NCI-H2081 treated with DMSO at 0.1 percent for 48 hours (cell line): Measurements from ENCODE around the gene ZNF217.
"Not testable (repeated sequence)": the region's sequence is repeated elsewhere in the genome, so short reads cannot be mapped to it uniquely, and the experiment has no call there.

Source experiments
- DNase-seq: peaks from one replicate; lab custom pipeline; 2025; lab: John Stamatoyannopoulos, UW

Gene ZNF217

GRCh38 chr20:53524589-53525312 is 68.9 kb downstream of the ZNF217 start:
- DNase-seq, result no peak

DNA sequence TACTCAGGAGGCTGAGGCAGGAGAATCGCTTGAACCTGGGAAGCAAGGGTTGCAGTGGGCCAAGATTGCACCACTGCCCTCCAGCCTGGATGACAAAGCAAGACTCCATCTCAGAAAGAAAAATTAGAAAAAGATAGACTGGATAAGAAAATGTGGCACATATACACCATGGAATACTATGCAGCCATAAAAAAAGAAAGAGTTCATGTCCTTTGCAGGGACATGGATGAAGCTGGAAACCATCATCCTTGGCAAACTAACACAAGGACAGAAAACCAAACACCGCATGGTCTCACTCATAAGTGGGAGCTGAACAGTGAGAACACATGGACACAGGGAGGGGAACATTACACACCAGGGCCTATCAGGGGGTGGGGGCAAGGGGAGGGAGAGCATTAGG is 70.0 kb downstream of the ZNF217 start:
- not testable (repeated sequence) for DNase-seq

DNA sequence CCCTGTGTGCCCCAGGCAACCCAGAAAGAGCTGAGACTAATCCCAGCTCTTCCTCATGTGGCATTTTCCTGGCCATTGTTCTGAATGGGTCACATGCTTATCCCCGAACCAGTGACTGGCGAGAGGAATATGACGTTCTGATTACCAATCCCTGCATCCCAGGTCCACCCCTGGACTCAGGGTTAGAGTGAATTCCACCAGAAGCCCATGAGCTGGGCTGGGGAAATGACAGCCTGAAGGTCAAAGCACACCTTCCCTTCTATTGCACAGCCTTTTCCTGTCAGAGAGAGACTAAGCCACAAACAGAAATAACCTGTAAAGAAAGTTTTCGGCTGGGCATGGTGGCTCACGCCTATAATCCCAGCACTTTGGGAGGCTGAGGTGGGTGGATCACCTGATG is 70.9 kb downstream of the ZNF217 start:
- no peak for DNase-seq

DNA sequence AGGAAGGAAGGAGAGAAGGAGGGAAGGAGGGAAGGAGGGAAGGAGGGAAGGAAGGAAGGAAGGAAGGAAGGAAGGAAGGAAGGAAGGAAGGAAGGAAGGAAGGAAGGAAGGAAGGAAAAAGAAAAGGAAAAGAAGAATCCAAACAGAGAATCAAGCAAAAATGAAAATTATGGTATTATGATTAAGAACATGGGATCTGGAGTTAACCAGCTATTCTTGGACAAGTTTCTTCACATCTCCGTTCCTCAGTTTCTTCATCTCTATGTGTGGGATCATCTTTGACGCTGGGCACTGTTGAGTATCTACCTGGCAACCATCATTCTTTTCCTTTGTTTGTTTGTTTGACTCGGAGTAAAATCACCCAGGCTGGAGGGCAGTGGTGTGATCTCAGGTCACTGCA is 71.6 kb downstream of the ZNF217 start:
- no peak for DNase-seq

DNA sequence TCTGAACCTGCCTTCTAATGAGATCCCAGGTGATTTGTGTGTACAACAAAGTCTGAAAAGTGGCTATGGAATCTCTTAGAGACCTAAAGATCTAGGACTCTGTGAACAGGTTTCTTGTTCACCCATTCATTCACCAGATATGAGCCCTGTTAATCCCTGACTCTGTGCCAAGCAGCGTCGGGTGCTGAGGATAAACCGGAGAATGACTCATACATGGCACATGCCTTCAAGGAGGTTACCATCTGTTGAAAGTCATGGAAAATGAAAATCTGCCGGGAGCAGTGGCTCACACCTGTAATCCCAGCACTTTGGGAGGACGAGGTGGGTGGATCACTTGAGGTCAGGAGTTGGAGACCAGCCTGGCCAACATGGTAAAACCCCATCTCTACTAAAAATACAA is 72.2 kb downstream of the ZNF217 start:
- DNase-seq, result not testable (repeated sequence)

- no peak for DNase-seq
Observed at GRCh38 chr20:53517146-53517545, 76.5 kb downstream of the ZNF217 start.
